Keratinocyte (primary cell): ENCODE measurements around the gene TMEM97. TPM values are rescaled to one million over a fixed set of nuclear protein-coding genes. Genes with fewer than 3 reads are reported as not detected.

ENCODE experiments used
- DNase-seq: peaks from one replicate; pipeline ENCODE4 v3.0.0-alpha.2; 2011; ENCODE audit warnings: low read depth, missing footprints, low spot score
- FAIRE-seq: peaks from 2 replicates; lab custom pipeline; 2011; peaks lifted over from hg19 to GRCh38; lab: Jason Lieb, UNC
- H2AFZ ChIP-seq: 2 replicates; pipeline ENCODE4 v1.6.0; 2012; ENCODE audit warnings: low read length, control low read depth, inconsistent platforms; ENCODE audit not compliant: control insufficient read depth
- H3K27ac ChIP-seq: 2 replicates; pipeline ENCODE4 v1.5.1; 2011; ENCODE audit warnings: low read length; ENCODE audit not compliant: control insufficient read depth, insufficient read depth
- H3K27me3 ChIP-seq: 3 replicates; pipeline ENCODE4 v1.6.0; 2011; ENCODE audit warnings: low read length; ENCODE audit not compliant: control insufficient read depth, insufficient read depth; ENCODE audit errors: extremely low read depth
- H3K36me3 ChIP-seq, 2 experiments: 2 replicates in 1 of 2; 3 replicates in 1 of 2; pipeline ENCODE4 v1.5.1; 2011; ENCODE audit warnings: low read length in 2 of 2, mild to moderate bottlenecking in 1 of 2; ENCODE audit not compliant: control insufficient read depth in 2 of 2, insufficient read depth in 2 of 2; ENCODE audit errors: extremely low read depth in 1 of 2
- H3K4me1 ChIP-seq: 3 replicates; pipeline ENCODE4 v1.5.1; 2011; ENCODE audit warnings: low read length; ENCODE audit not compliant: control insufficient read depth, insufficient read depth; ENCODE audit errors: extremely low read depth
- H3K4me2 ChIP-seq: 3 replicates; pipeline ENCODE4 v1.6.0; 2011; ENCODE audit warnings: low read depth, low read length; ENCODE audit not compliant: control insufficient read depth, insufficient read depth; ENCODE audit errors: extremely low read depth
- H3K4me3 ChIP-seq, 3 experiments: fragments of 200-600 bp in 1 of 3; sonication (generic) in 1 of 3; 2 replicates in 2 of 3; 3 replicates in 1 of 3; pipeline ENCODE4 v1.5.1; 2011 to 2016; ENCODE audit warnings: low read length in 3 of 3, mild to moderate bottlenecking in 3 of 3, control low read depth in 2 of 3, inconsistent platforms in 1 of 3, low read depth in 1 of 3, mixed read lengths in 1 of 3, mixed run types in 1 of 3, moderate library complexity in 1 of 3; ENCODE audit not compliant: control insufficient read depth in 2 of 3, insufficient read depth in 2 of 3; ENCODE audit errors: extremely low read depth in 1 of 3
- H3K79me2 ChIP-seq: 2 replicates; pipeline ENCODE4 v1.6.0; 2012; ENCODE audit warnings: low read length; ENCODE audit not compliant: control insufficient read depth, insufficient read depth
- H3K9ac ChIP-seq: 3 replicates; pipeline ENCODE4 v1.6.0; 2011; ENCODE audit warnings: low read length; ENCODE audit not compliant: control insufficient read depth, insufficient read depth; ENCODE audit errors: extremely low read depth
- H3K9me1 ChIP-seq: 3 replicates; pipeline ENCODE4 v1.6.0; 2011; ENCODE audit warnings: low read length; ENCODE audit not compliant: control insufficient read depth, insufficient read depth; ENCODE audit errors: extremely low read depth
- H3K9me3 ChIP-seq: 2 replicates; pipeline ENCODE4 v1.5.1; 2012; ENCODE audit warnings: low read depth, low read length; ENCODE audit not compliant: control insufficient read depth
- H4K20me1 ChIP-seq: 3 replicates; pipeline ENCODE4 v1.6.0; 2011; ENCODE audit warnings: low read length; ENCODE audit not compliant: control insufficient read depth, insufficient read depth; ENCODE audit errors: extremely low read depth
- CTCF ChIP-seq, 3 experiments: IDR thresholded peaks in 1 of 3; conservative IDR thresholded peaks in 1 of 3; optimal IDR thresholded peaks in 1 of 3; 2 replicates in 2 of 3; 3 replicates in 1 of 3; pipeline versions ENCODE3 to v1.5.1; 2011; ENCODE audit warnings: low read length in 3 of 3, mild to moderate bottlenecking in 3 of 3, moderate library complexity in 2 of 3, control low read depth in 1 of 3, inconsistent platforms in 1 of 3; ENCODE audit not compliant: insufficient read depth in 2 of 3; ENCODE audit errors: extremely low read depth in 1 of 3
- EZH2 ChIP-seq: IDR thresholded peaks from one replicate; pipeline ENCODE4 v1.6.1; 2012; ENCODE audit warnings: inconsistent platforms, mild to moderate bottlenecking, low read length, moderate library complexity
- dilution Hi-C: fragments of 300-500 bp; cut with MboI; formaldehyde crosslinking; loops from one replicate; pipeline ENCODE4 v1.7.0; 2020; ENCODE audit warnings: low sequenced_read_pairs; ENCODE audit not compliant: extremely low pct_ligation_motif_present
- polyA plus RNA-seq, 5 experiments: library from polyadenylated mRNA; depleted of rRNA in 3 of 5; stranded (reverse) in 3 of 5; stranded (forward) in 1 of 5; unstranded in 1 of 5; fragments of >200 nt; gene quantifications; 1 replicate in 1 of 5; 2 replicates in 3 of 5; 3 replicates in 1 of 5; pipeline versions ENCODE4 v1.2.1 to v1.2.3, GENCODE V29; 2011 to 2012; ENCODE audit warnings: missing spikeins in 2 of 5, low read depth in 1 of 5, low replicate concordance in 1 of 5

TMEM97 gene
- polyA plus RNA-seq, 1 donor (not counting 4 experiments of a cell fraction or from before 2014, with no cell fraction given), result 29.9 TPM

GRCh38 chr17:28347261-28347891 is 28.4 kb downstream of the TMEM97 start:
- H4K20me1 ChIP-seq, result no peaks in the 10 kb centered on the region
- no peaks in the 10 kb centered on the region for H3K27me3 ChIP-seq
- H3K9me1 ChIP-seq, result no peaks in the 10 kb centered on the region
- H3K27ac ChIP-seq, result peak overlapping the region; percentile 58
- peak; percentile 100 for FAIRE-seq
- peak; percentile 73 for DNase-seq
- H3K9me3 ChIP-seq, result no peaks in the 10 kb centered on the region
- peaks cover 29% of the 10 kb centered on the region for H3K4me1 ChIP-seq
- H3K36me3 ChIP-seq, result peaks cover 45 to 57% of the 10 kb centered on the region in 2 experiments
- H3K79me2 ChIP-seq, result peaks cover 5% of the 10 kb centered on the region
- no peak overlapping the region for H2AFZ ChIP-seq
- H3K9ac ChIP-seq, result peak overlapping the region; percentile 43
- peak overlapping the region; percentile 45 for H3K4me2 ChIP-seq
- dilution Hi-C loops, result no loop called here
- no peak overlapping the region for H3K4me3 ChIP-seq
- TF ChIP-seq EZH2 (no peak), CTCF (optimal IDR thresholded peaks at IDR 0.05 in 1 of 3, IDR thresholded peaks at IDR 0.05 in 1 of 3, conservative IDR thresholded peaks at IDR 0.05 in 1 of 3; ENCODE audit: extremely low read depth in 1 of 3, insufficient read depth in 2 of 3, low read length in 3 of 3) (no peak)

GRCh38 chr17:28348979-28349378 is 30.0 kb downstream of the TMEM97 start:
- dilution Hi-C loops, result no loop called here
- H3K27me3 ChIP-seq, result no peaks in the 10 kb centered on the region
- H4K20me1 ChIP-seq, result no peaks in the 10 kb centered on the region
- FAIRE-seq, result no peak
- peaks cover 5% of the 10 kb centered on the region for H3K79me2 ChIP-seq
- H3K9ac ChIP-seq, result no peak overlapping the region
- no peak overlapping the region for H2AFZ ChIP-seq
- no peak overlapping the region for H3K27ac ChIP-seq
- H3K9me1 ChIP-seq, result no peaks in the 10 kb centered on the region
- no peak overlapping the region for H3K4me2 ChIP-seq
- TF ChIP-seq EZH2 (no peak), CTCF (optimal IDR thresholded peaks at IDR 0.05 in 1 of 3, IDR thresholded peaks at IDR 0.05 in 1 of 3, conservative IDR thresholded peaks at IDR 0.05 in 1 of 3; ENCODE audit: extremely low read depth in 1 of 3, insufficient read depth in 2 of 3, low read length in 3 of 3) (no peak)
- no peaks in the 10 kb centered on the region for H3K9me3 ChIP-seq
- peaks cover 29% of the 10 kb centered on the region for H3K4me1 ChIP-seq
- peaks cover 48 to 57% of the 10 kb centered on the region in 2 experiments for H3K36me3 ChIP-seq
- DNase-seq, result no peak
- no peak overlapping the region for H3K4me3 ChIP-seq
